Measurements from ENCODE around the gene TEDC2. TPM values are rescaled to one million over a fixed set of nuclear protein-coding genes. Genes with fewer than 3 reads are reported as not detected.

The TEDC2 gene
- polyA plus RNA-seq, 1 of the 3 experiments (the other 2 are of a cell fraction): 15.6 TPM

GRCh38 chr16:2498531-2499253 is 38.8 kb downstream of the TEDC2 start (continued):
- TF ChIP-seq CTCF (IDR thresholded peaks at IDR 0.05): no peak
- no peak for TF ChIP-seq RXRA (IDR thresholded peaks at IDR 0.05; ENCODE audit: borderline replicate concordance, low read depth)
- TF ChIP-seq SIN3A (IDR thresholded peaks at IDR 0.05; ENCODE audit: borderline replicate concordance, low read depth, low read length): no peak
- no peak for TF ChIP-seq FOSL2 (IDR thresholded peaks at IDR 0.05; ENCODE audit: borderline replicate concordance, low read depth)
- TF ChIP-seq POLR2AphosphoS5 (IDR thresholded peaks at IDR 0.05; ENCODE audit: low read depth, low read length): no peak

- Histone ChIP-seq H2AFZ (ENCODE audit: low read depth) (no peak overlapping the region), H3K9ac (no peak overlapping the region), H3K4me1 (ENCODE audit: control insufficient read depth in 1 of 2, insufficient read depth in 2 of 2, low read depth in 1 of 2, low read length in 1 of 2) (peaks cover 0 to 27% of the 10 kb centered on the region in 2 experiments; a peak in 1 of 4 replicates), H3K4me3 (ENCODE audit: low read depth in 2 of 2, low read length in 1 of 2) (no peak overlapping the region), H3K79me2 (ENCODE audit: insufficient read depth) (no peaks in the 10 kb centered on the region), H3K27me3 (ENCODE audit: insufficient read depth) (no peaks in the 10 kb centered on the region), H3K9me2 (no peaks in the 10 kb centered on the region), H3K36me3 (replicated peaks in 1 of 2; ENCODE audit: control insufficient read depth in 1 of 2, insufficient read depth in 2 of 2, low read length in 1 of 2) (peaks cover 0 to 16% of the 10 kb centered on the region in 2 experiments), H4K20me1 (ENCODE audit: insufficient read depth) (0 out of 2 replicates have a peak, but pooled peaks cover 4% of the 10 kb centered on the region), H3K9me3 (no peaks in the 10 kb centered on the region), H3K4me2 (no peak overlapping the region), H3K27ac (ENCODE audit: low read depth in 2 of 2, low read length in 1 of 2) (no peak overlapping the region), H3F3A (replicated peaks; ENCODE audit: insufficient read depth) (peaks cover 4% of the 10 kb centered on the region)
- POLR2A ChIA-PET: no interaction called here
- CTCF ChIA-PET: interaction anchor here (1.0 to 4.3 kb wide), 7 partner anchors 13 to 76 kb away, joined by 3 to 95 read pairs (median 5); partner anchors contain the start of genes CCNF, NTN3, TBC1D24 and TEDC2
- no peak for TF ChIP-seq POLR2AphosphoS5 (IDR thresholded peaks at IDR 0.05; ENCODE audit: low read depth, low read length)
- TF ChIP-seq TAF1 (IDR thresholded peaks at IDR 0.05; ENCODE audit: borderline replicate concordance, low read depth, low read length): no peak
- TF ChIP-seq CTCF (IDR thresholded peaks at IDR 0.05): no peak
- TF ChIP-seq YY1 (IDR thresholded peaks at IDR 0.05; ENCODE audit: low read depth): no peak
- TF ChIP-seq TEAD4 (IDR thresholded peaks at IDR 0.05; ENCODE audit: borderline replicate concordance, insufficient read depth): no peak
- TF ChIP-seq NRF1 (IDR thresholded peaks at IDR 0.05; ENCODE audit: low read depth, low read length): no peak
- TF ChIP-seq ZBTB33 (IDR thresholded peaks at IDR 0.05; ENCODE audit: borderline replicate concordance, low read depth): no peak
- TF ChIP-seq EP300 (IDR thresholded peaks at IDR 0.05; ENCODE audit: borderline replicate concordance in 1 of 2, low read depth in 1 of 2, low read length in 1 of 2): no peak
- no peak for TF ChIP-seq RFX5 (IDR thresholded peaks at IDR 0.05; ENCODE audit: low read length)
- no peak for TF ChIP-seq JUND (IDR thresholded peaks at IDR 0.05)
- 87% methylated on average over 4 of the region's 6 CpGs for WGBS (ENCODE audit: low lambda C conversion rate)
- DNase-seq: no peak
Measured at GRCh38 chr16:2499454-2499853, 39.5 kb downstream of the TEDC2 start.
